ENCODE measurements around the gene DNAAF1. TPM values are rescaled to one million over a fixed set of nuclear protein-coding genes. Genes with fewer than 3 reads are reported as not detected.

Gene DNAAF1
- total RNA-seq, 1 experiment from 2014 or later, result 0.07 TPM

- H3K27me3 ChIP-seq (replicated peaks; ENCODE audit: control insufficient read depth, insufficient read depth, low read length), result no peaks in the 10 kb centered on the region
- Mint-ChIP-seq H3K36me3 (ENCODE audit: insufficient read depth, unreplicated experiment) (peaks cover 14% of the 10 kb centered on the region), H3K9me3 (ENCODE audit: unreplicated experiment) (no peaks in the 10 kb centered on the region), H3K4me3 (ENCODE audit: unreplicated experiment) (no peak overlapping the region), H3K27ac (ENCODE audit: unreplicated experiment) (no peak overlapping the region), H3K4me1 (ENCODE audit: low read depth, unreplicated experiment) (no peaks in the 10 kb centered on the region), H3K27me3 (ENCODE audit: insufficient read depth, unreplicated experiment) (no peaks in the 10 kb centered on the region)
- peaks cover 16% of the 10 kb centered on the region for H3K4me1 ChIP-seq
- no peak for TF ChIP-seq CTCF (IDR thresholded peaks at IDR 0.05; ENCODE audit: insufficient read depth in 1 of 2, low read depth in 1 of 2, low read length in 1 of 2, severe bottlenecking in 1 of 2, unreplicated experiment in 1 of 2)
- intact Hi-C loops (cut with micrococcal nuclease; ENCODE audit: unreplicated experiment), result no loop called here
- ChIA-PET POLR2A (no interaction called here), CTCF (interaction anchor here (0.6 to 1.8 kb wide), 3 partner anchors 8 to 22 kb away, joined by 3 to 12 read pairs (median 6); partner anchors contain the start of gene TAF1C)
- DNase-seq, result no peak
- H3K36me3 ChIP-seq (ENCODE audit: control insufficient read depth, insufficient read depth, low read length), result peaks cover 1% of the 10 kb centered on the region
- no peak overlapping the region for H3K4me3 ChIP-seq (ENCODE audit: low read depth, low read length)
- no peaks in the 10 kb centered on the region for H3K9me3 ChIP-seq
- BruUV-seq (replicated peaks), result TSS peak; percentile 10
Measured at GRCh38 chr16:84178146-84178765, 33.1 kb downstream of the DNAAF1 start.

DNA sequence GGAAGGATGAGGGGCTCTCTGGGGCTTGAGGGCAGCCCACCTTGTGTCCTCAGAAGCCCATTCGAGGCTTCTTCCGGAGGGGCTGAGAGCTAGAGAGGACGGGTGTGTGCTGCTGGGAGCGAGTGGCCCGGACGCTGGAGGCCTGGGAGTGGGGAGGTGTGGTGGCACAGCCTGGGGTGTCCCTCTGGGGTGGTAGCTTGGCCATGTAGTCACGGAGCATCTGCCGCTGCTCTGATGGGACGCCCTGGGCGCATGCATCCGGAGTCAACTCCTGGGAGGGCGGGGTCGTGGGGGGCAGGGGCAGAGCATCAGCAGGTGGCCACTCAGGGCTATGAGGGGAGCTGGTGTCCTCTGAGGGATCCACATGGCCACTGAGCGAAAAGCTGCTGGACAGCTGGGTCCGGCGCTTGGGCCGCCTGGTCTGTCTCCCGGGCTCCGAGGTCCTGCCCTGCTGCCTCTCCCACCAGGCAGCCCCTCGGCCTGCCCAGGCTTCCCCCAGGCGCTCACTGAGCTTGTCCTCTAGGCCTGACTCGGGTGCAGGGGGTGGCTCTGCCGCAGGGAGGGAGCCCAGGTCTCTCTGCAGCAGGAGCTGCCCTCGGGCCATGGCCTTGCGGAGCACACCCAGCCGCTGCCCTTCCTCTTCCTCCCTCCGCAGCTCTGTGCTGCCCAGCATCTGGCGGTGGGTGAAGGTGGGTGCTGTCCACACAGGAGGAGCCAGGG lies 33.9 kb downstream of the DNAAF1 start:
- TF ChIP-seq CTCF (IDR thresholded peaks at IDR 0.05; ENCODE audit: insufficient read depth in 1 of 2, low read depth in 1 of 2, low read length in 1 of 2, severe bottlenecking in 1 of 2, unreplicated experiment in 1 of 2), result no peak

DNA sequence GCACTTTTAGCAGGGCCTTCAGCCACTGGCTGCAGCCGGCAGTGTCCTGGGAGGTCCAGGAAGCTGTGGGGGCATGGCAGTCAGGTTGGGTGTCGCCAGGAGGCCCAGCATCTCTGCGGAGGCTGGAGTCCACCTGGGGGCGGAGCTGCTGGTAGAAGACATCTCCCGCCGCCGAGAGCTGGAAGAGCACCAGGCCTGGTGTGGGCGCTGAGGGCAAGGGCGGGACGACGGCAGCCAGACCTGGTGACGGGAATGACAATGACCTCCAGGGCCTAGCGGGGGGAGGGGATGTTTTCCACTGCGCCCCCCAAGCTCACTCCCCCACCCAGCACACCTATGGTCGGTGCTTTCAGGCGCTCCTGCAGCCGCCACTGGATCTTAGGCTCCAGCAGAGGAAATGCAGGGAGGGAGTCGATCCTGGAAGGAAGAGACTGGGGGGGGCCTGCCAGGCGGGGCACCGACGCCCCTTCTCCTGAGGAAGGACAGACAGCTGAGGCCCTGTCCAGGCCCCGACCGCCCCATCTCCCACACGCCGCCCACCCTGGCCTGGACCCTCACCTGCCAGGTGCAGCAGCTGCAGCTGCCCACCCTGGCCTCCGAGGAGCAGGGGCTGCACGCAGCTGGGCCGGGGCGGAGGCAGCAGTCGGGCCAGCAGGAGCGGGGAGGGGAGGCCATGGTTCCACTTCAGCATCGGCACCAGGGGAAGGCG lies 34.7 kb downstream of the DNAAF1 start:
- Mint-ChIP-seq H3K4me1 (ENCODE audit: low read depth, unreplicated experiment) (no peaks in the 10 kb centered on the region), H3K27ac (ENCODE audit: unreplicated experiment) (no peak overlapping the region), H3K36me3 (ENCODE audit: insufficient read depth, unreplicated experiment) (peaks cover 24% of the 10 kb centered on the region), H3K27me3 (ENCODE audit: insufficient read depth, unreplicated experiment) (no peaks in the 10 kb centered on the region), H3K9me3 (ENCODE audit: unreplicated experiment) (no peaks in the 10 kb centered on the region), H3K4me3 (ENCODE audit: unreplicated experiment) (no peak overlapping the region)
- Histone ChIP-seq H3K36me3 (ENCODE audit: control insufficient read depth, insufficient read depth, low read length) (peaks cover 3% of the 10 kb centered on the region), H3K4me3 (ENCODE audit: low read depth, low read length) (no peak overlapping the region), H3K9me3 (no peaks in the 10 kb centered on the region), H3K27me3 (replicated peaks; ENCODE audit: control insufficient read depth, insufficient read depth, low read length) (no peaks in the 10 kb centered on the region), H3K4me1 (peaks cover 16% of the 10 kb centered on the region)
- TF ChIP-seq CTCF (IDR thresholded peaks at IDR 0.05; ENCODE audit: insufficient read depth in 1 of 2, low read depth in 1 of 2, low read length in 1 of 2, severe bottlenecking in 1 of 2, unreplicated experiment in 1 of 2), result no peak
- CTCF ChIA-PET, result interaction anchor here (0.8 kb wide), 1 partner anchor 128 kb away, joined by 3 read pairs; no protein-coding TSS in a partner anchor
- POLR2A ChIA-PET, result no interaction called here
- BruUV-seq (replicated peaks), result no TSS peak
- intact Hi-C loops (cut with micrococcal nuclease; ENCODE audit: unreplicated experiment), result loop anchor here (10.0 kb wide), 1 partner anchor 305 kb away; no protein-coding TSS in a partner anchor
- no peak for DNase-seq

More for the DNA sequence above, 33.9 kb downstream of the DNAAF1 start:
- Mint-ChIP-seq H3K36me3 (ENCODE audit: insufficient read depth, unreplicated experiment) (peaks cover 17% of the 10 kb centered on the region), H3K27me3 (ENCODE audit: insufficient read depth, unreplicated experiment) (no peaks in the 10 kb centered on the region), H3K4me1 (ENCODE audit: low read depth, unreplicated experiment) (no peaks in the 10 kb centered on the region), H3K4me3 (ENCODE audit: unreplicated experiment) (no peak overlapping the region), H3K27ac (ENCODE audit: unreplicated experiment) (no peak overlapping the region), H3K9me3 (ENCODE audit: unreplicated experiment) (no peaks in the 10 kb centered on the region)
- H3K36me3 ChIP-seq (ENCODE audit: control insufficient read depth, insufficient read depth, low read length), result peaks cover 3% of the 10 kb centered on the region
- POLR2A ChIA-PET, result no interaction called here
- peaks cover 16% of the 10 kb centered on the region for H3K4me1 ChIP-seq
- intact Hi-C loops (cut with micrococcal nuclease; ENCODE audit: unreplicated experiment), result no loop called here
- no peak overlapping the region for H3K4me3 ChIP-seq (ENCODE audit: low read depth, low read length)
- no peaks in the 10 kb centered on the region for H3K9me3 ChIP-seq
- CTCF ChIA-PET, result interaction anchor here (0.8 to 1.6 kb wide), 2 partner anchors 23 to 129 kb away, joined by 3 to 6 read pairs; no protein-coding TSS in a partner anchor
- BruUV-seq (replicated peaks), result no TSS peak
- no peaks in the 10 kb centered on the region for H3K27me3 ChIP-seq (replicated peaks; ENCODE audit: control insufficient read depth, insufficient read depth, low read length)
- no peak for DNase-seq

All from Caco-2 (cell line).